ENCODE measurements around the gene BAZ2B. TPM values are rescaled to one million over a fixed set of nuclear protein-coding genes. Genes with fewer than 3 reads are reported as not detected.

BAZ2B gene
- total RNA-seq, 2 experiments from 2014 or later: 3.7 to 11.8 TPM

GRCh38 chr2:159450180-159450579 is 166.2 kb downstream of the BAZ2B start:
- no peak for DNase-seq (ENCODE audit: low spot score)

GRCh38 chr2:159449504-159450124 is 166.7 kb downstream of the BAZ2B start:
- DNase-seq (ENCODE audit: low spot score): no peak
- no peak overlapping the region for H3K27ac ChIP-seq (ENCODE audit: low read depth, low read length, poor library complexity, severe bottlenecking)
- H3K36me3 ChIP-seq (ENCODE audit: insufficient read depth, low read length): no peaks in the 10 kb centered on the region
- no peak for TF ChIP-seq EZH2phosphoT487 (IDR thresholded peaks at IDR 0.05; ENCODE audit: borderline replicate concordance, low read depth, low read length)
- no peak for TF ChIP-seq CTCF (conservative IDR thresholded peaks at IDR 0.05; ENCODE audit: low read length)
- ChIA-PET POLR2A (interaction anchor here (0.6 to 1.5 kb wide), 3 partner anchors 9 to 412 kb away, joined by 3 to 4 read pairs (median 3); no protein-coding TSS in a partner anchor), CTCF (ENCODE audit: unreplicated experiment) (no interaction called here)
- no peaks in the 10 kb centered on the region for H3K9me3 ChIP-seq (ENCODE audit: low read length)
- H2AFZ ChIP-seq (ENCODE audit: low read length): no peak overlapping the region
- no peaks in the 10 kb centered on the region for H4K20me1 ChIP-seq (ENCODE audit: insufficient read depth, low read length)
- intact Hi-C loops (cut with micrococcal nuclease; ENCODE audit: unreplicated experiment): no loop called here
- no peaks in the 10 kb centered on the region for H3K4me1 ChIP-seq (ENCODE audit: insufficient read depth, low read length, poor library complexity, severe bottlenecking)
- no TSS peak for BruUV-seq (replicated peaks)
- H3K79me2 ChIP-seq (ENCODE audit: insufficient read depth, low read depth, low read length): no peaks in the 10 kb centered on the region
- no peak overlapping the region for H3K4me2 ChIP-seq (ENCODE audit: low read length)
- no peak overlapping the region for H3K4me3 ChIP-seq (ENCODE audit: low read depth, low read length, poor library complexity, severe bottlenecking)
- no peaks in the 10 kb centered on the region for H3K9me2 ChIP-seq (ENCODE audit: insufficient read depth, low read length)

More at GRCh38 chr2:159450180-159450579, 166.2 kb downstream of the BAZ2B start:
- Histone ChIP-seq H3K36me3 (ENCODE audit: insufficient read depth, low read length) (no peaks in the 10 kb centered on the region), H3K9me3 (ENCODE audit: low read length) (no peaks in the 10 kb centered on the region), H3K4me3 (ENCODE audit: low read depth, low read length, poor library complexity, severe bottlenecking) (no peak overlapping the region), H3K27ac (ENCODE audit: low read depth, low read length, poor library complexity, severe bottlenecking) (no peak overlapping the region), H3K9me2 (ENCODE audit: insufficient read depth, low read length) (no peaks in the 10 kb centered on the region), H4K20me1 (ENCODE audit: insufficient read depth, low read length) (no peaks in the 10 kb centered on the region), H2AFZ (ENCODE audit: low read length) (no peak overlapping the region), H3K4me1 (ENCODE audit: insufficient read depth, low read length, poor library complexity, severe bottlenecking) (no peaks in the 10 kb centered on the region), H3K79me2 (ENCODE audit: insufficient read depth, low read depth, low read length) (no peaks in the 10 kb centered on the region), H3K4me2 (ENCODE audit: low read length) (no peak overlapping the region)
- POLR2A ChIA-PET: interaction anchor here (0.6 to 1.5 kb wide), 6 partner anchors 9 to 412 kb away, joined by 3 to 8 read pairs (median 4); no protein-coding TSS in a partner anchor
- TF ChIP-seq EZH2phosphoT487 (IDR thresholded peaks at IDR 0.05; ENCODE audit: borderline replicate concordance, low read depth, low read length) (no peak), CTCF (conservative IDR thresholded peaks at IDR 0.05; ENCODE audit: low read length) (no peak)
- BruUV-seq (replicated peaks): no TSS peak
- CTCF ChIA-PET (ENCODE audit: unreplicated experiment): no interaction called here
- intact Hi-C loops (cut with micrococcal nuclease; ENCODE audit: unreplicated experiment): no loop called here

- TF ChIP-seq EZH2phosphoT487 (IDR thresholded peaks at IDR 0.05; ENCODE audit: borderline replicate concordance, low read depth, low read length) (no peak), CTCF (conservative IDR thresholded peaks at IDR 0.05; ENCODE audit: low read length) (no peak)
- CTCF ChIA-PET (ENCODE audit: unreplicated experiment): no interaction called here
- H4K20me1 ChIP-seq (ENCODE audit: insufficient read depth, low read length): no peaks in the 10 kb centered on the region
- DNase-seq (ENCODE audit: low spot score): no peak
- POLR2A ChIA-PET: interaction anchor here (0.7 to 1.4 kb wide), 3 partner anchors 9 to 72 kb away, joined by 3 to 4 read pairs (median 3); no protein-coding TSS in a partner anchor
- H3K79me2 ChIP-seq (ENCODE audit: insufficient read depth, low read depth, low read length): no peaks in the 10 kb centered on the region
- H3K4me2 ChIP-seq (ENCODE audit: low read length): no peak overlapping the region
- H3K9me2 ChIP-seq (ENCODE audit: insufficient read depth, low read length): no peaks in the 10 kb centered on the region
- H3K9me3 ChIP-seq (ENCODE audit: low read length): no peaks in the 10 kb centered on the region
- H3K4me3 ChIP-seq (ENCODE audit: low read depth, low read length, poor library complexity, severe bottlenecking): no peak overlapping the region
- no peaks in the 10 kb centered on the region for H3K36me3 ChIP-seq (ENCODE audit: insufficient read depth, low read length)
- intact Hi-C loops (cut with micrococcal nuclease; ENCODE audit: unreplicated experiment): no loop called here
- H2AFZ ChIP-seq (ENCODE audit: low read length): no peak overlapping the region
- H3K4me1 ChIP-seq (ENCODE audit: insufficient read depth, low read length, poor library complexity, severe bottlenecking): no peaks in the 10 kb centered on the region
- no TSS peak for BruUV-seq (replicated peaks)
- H3K27ac ChIP-seq (ENCODE audit: low read depth, low read length, poor library complexity, severe bottlenecking): no peak overlapping the region
Observed at GRCh38 chr2:159446817-159447216, 169.5 kb downstream of the BAZ2B start.
